Measurements from ENCODE around the gene SLC22A7.
"Not testable (repeated sequence)": the region's sequence is repeated elsewhere in the genome, so short reads cannot be mapped to it uniquely, and the experiment has no call there.

Gene SLC22A7

DNA sequence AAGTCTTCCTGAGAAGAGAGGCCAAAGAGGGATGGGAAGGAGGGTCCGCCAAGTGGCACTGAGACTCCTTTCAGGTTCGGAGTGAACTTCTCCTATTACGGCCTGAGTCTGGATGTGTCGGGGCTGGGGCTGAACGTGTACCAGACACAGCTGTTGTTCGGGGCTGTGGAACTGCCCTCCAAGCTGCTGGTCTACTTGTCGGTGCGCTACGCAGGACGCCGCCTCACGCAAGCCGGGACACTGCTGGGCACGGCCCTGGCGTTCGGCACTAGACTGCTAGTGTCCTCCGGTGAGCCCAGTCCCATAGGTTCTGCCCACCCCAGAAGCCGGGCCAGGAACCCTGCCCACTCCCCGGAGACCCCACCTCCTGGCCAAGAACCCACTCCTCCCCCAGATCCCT lies 4.1 kb downstream of the SLC22A7 start (continued):
- TF ChIP-seq ZNF292 (tag by site-specific recombination; IDR thresholded peaks at IDR 0.05; ENCODE audit: borderline replicate concordance, low read depth) = no peak
- no peak for TF ChIP-seq HOXA7 (CRISPR knock-in tag; IDR thresholded peaks at IDR 0.05; ENCODE audit: borderline replicate concordance)
- TF ChIP-seq RBAK (tag by site-specific recombination; IDR thresholded peaks at IDR 0.05) = no peak
- TF ChIP-seq ZFP69B (tag by site-specific recombination; IDR thresholded peaks at IDR 0.05) = no peak

- CTCF ChIA-PET; POLR2A ChIA-PET; H3K36me3 ChIP-seq (ENCODE audit: control insufficient read depth in 2 of 2, insufficient read depth in 1 of 2, low read length in 2 of 2); H3K27ac ChIP-seq (ENCODE audit: extremely low read depth, low read depth, low read length); H3K4me3 ChIP-seq (ENCODE audit: low read depth, low read length); H3K4me1 ChIP-seq (ENCODE audit: control insufficient read depth, insufficient read depth, low read length); H3K9me3 ChIP-seq (ENCODE audit: control insufficient read depth, insufficient read depth, low read depth, low read length): not testable (repeated sequence)
Measured at GRCh38 chr6:43303006-43303405, 4.9 kb downstream of the SLC22A7 start.

DNA sequence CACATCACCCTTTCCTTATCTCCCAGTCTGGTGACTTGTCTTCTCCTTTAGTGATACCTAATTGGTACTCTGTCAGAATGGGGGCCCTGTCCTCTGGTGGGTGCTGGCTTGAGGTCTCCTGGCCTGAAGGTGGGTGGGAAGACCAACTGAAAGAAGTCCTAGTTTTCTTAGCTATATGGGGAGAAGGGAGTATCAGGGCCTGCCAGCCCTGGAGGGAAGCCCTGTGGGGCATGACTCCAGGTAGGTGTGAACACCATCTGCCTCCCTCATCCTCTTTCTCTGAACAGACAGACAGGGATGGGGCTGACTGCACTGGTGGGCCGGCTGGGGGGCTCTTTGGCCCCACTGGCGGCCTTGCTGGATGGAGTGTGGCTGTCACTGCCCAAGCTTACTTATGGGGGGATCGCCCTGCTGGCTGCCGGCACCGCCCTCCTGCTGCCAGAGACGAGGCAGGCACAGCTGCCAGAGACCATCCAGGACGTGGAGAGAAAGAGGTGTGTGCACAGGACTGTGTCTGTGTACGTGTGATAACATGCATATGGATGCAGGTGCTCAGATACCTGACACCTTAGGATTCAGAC lies 5.8 kb downstream of the SLC22A7 start:
- ChIA-PET POLR2A (interaction anchor here (0.5 kb wide), 1 partner anchor 77 kb away, joined by 3 read pairs; no protein-coding TSS in a partner anchor), CTCF (no interaction called here)
- no peaks in the 10 kb centered on the region for H3K36me3 ChIP-seq (ENCODE audit: control insufficient read depth in 2 of 2, insufficient read depth in 1 of 2, low read length in 2 of 2)
- H3K4me1 ChIP-seq (ENCODE audit: control insufficient read depth, insufficient read depth, low read length) = no peaks in the 10 kb centered on the region
- no peak overlapping the region for H3K4me3 ChIP-seq (ENCODE audit: low read depth, low read length)
- no peak for TF ChIP-seq SP2 (tag by site-specific recombination; IDR thresholded peaks at IDR 0.05)
- TF ChIP-seq, protein P1, sequence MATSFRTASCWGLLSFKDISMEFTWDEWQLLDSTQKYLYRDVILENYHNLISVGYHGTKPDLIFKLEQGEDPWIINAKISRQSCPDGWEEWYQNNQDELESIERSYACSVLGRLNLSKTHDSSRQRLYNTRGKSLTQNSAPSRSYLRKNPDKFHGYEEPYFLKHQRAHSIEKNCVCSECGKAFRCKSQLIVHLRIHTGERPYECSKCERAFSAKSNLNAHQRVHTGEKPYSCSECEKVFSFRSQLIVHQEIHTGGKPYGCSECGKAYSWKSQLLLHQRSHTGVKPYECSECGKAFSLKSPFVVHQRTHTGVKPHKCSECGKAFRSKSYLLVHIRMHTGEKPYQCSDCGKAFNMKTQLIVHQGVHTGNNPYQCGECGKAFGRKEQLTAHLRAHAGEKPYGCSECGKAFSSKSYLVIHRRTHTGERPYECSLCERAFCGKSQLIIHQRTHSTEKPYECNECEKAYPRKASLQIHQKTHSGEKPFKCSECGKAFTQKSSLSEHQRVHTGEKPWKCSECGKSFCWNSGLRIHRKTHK (tag by site-specific recombination; IDR thresholded peaks at IDR 0.05) = no peak
- no peak for TF ChIP-seq ZXDB (tag by site-specific recombination; IDR thresholded peaks at IDR 0.05)
- no peak for TF ChIP-seq PRDM1 (tag by site-specific recombination; IDR thresholded peaks at IDR 0.05)
- TF ChIP-seq ZNF843 (tag by site-specific recombination; IDR thresholded peaks at IDR 0.05) = no peak
- TF ChIP-seq, protein P2, sequence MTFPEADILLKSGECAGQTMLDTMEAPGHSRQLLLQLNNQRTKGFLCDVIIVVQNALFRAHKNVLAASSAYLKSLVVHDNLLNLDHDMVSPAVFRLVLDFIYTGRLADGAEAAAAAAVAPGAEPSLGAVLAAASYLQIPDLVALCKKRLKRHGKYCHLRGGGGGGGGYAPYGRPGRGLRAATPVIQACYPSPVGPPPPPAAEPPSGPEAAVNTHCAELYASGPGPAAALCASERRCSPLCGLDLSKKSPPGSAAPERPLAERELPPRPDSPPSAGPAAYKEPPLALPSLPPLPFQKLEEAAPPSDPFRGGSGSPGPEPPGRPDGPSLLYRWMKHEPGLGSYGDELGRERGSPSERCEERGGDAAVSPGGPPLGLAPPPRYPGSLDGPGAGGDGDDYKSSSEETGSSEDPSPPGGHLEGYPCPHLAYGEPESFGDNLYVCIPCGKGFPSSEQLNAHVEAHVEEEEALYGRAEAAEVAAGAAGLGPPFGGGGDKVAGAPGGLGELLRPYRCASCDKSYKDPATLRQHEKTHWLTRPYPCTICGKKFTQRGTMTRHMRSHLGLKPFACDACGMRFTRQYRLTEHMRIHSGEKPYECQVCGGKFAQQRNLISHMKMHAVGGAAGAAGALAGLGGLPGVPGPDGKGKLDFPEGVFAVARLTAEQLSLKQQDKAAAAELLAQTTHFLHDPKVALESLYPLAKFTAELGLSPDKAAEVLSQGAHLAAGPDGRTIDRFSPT (tag by site-specific recombination; IDR thresholded peaks at IDR 0.05) = no peak
- no peak for TF ChIP-seq ZNF521 (tag by site-specific recombination; IDR thresholded peaks at IDR 0.05)
- TF ChIP-seq ZNF501 (tag by site-specific recombination; IDR thresholded peaks at IDR 0.05) = no peak
- no peak for TF ChIP-seq ZNF768 (tag by site-specific recombination; IDR thresholded peaks at IDR 0.05)
- no peak for TF ChIP-seq ZNF830 (tag by site-specific recombination; IDR thresholded peaks at IDR 0.05; ENCODE audit: low read depth)
- no peak for TF ChIP-seq ELK4 (IDR thresholded peaks at IDR 0.05; ENCODE audit: borderline replicate concordance, low read depth, low read length)
- no peaks in the 10 kb centered on the region for H3K9me3 ChIP-seq (ENCODE audit: control insufficient read depth, insufficient read depth, low read depth, low read length)
- H3K27ac ChIP-seq (ENCODE audit: extremely low read depth, low read depth, low read length) = no peak overlapping the region

DNA sequence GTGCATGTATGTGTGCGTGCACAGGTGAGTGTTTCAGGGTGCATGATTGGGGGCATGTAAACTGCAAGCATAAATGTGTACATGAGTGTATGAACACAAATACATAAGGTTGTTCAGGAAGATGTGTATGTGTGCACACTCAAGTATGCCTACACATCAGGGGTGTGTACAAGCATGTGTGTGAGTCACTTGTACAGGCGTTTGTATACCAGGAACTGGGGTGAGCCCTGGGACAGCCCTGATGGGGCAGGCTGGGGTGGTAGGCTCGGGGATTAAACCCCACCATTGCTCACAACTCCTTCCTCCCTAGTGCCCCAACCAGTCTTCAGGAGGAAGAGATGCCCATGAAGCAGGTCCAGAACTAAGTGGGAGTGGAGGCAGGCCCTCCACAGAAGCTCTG lies 6.3 kb downstream of the SLC22A7 start:
- H3K4me3 ChIP-seq (ENCODE audit: low read depth, low read length) = no peak overlapping the region
- ChIA-PET CTCF (interaction anchor here (0.7 to 1.0 kb wide), 2 partner anchors 21 to 30 kb away, joined by 3 read pairs; no protein-coding TSS in a partner anchor), POLR2A (interaction anchor here (0.5 kb wide), 1 partner anchor 76 kb away, joined by 3 read pairs; no protein-coding TSS in a partner anchor)
- no peaks in the 10 kb centered on the region for H3K36me3 ChIP-seq (ENCODE audit: control insufficient read depth in 2 of 2, insufficient read depth in 1 of 2, low read length in 2 of 2)
- H3K9me3 ChIP-seq (ENCODE audit: control insufficient read depth, insufficient read depth, low read depth, low read length) = no peaks in the 10 kb centered on the region
- no peak overlapping the region for H3K27ac ChIP-seq (ENCODE audit: extremely low read depth, low read depth, low read length)
- no peaks in the 10 kb centered on the region for H3K4me1 ChIP-seq (ENCODE audit: control insufficient read depth, insufficient read depth, low read length)
- TF ChIP-seq ZBTB6 (tag by site-specific recombination; IDR thresholded peaks at IDR 0.05) = no peak
- TF ChIP-seq ZNF76 (tag by site-specific recombination; IDR thresholded peaks at IDR 0.05; ENCODE audit: borderline replicate concordance, low read depth) = no peak
- TF ChIP-seq ELK4 (IDR thresholded peaks at IDR 0.05; ENCODE audit: borderline replicate concordance, low read depth, low read length) = no peak
- TF ChIP-seq SETDB1 (IDR thresholded peaks at IDR 0.05; ENCODE audit: insufficient read length, low read length) = no peak
- no peak for TF ChIP-seq ZNF514 (tag by site-specific recombination; IDR thresholded peaks at IDR 0.05)
- TF ChIP-seq, protein P3, sequence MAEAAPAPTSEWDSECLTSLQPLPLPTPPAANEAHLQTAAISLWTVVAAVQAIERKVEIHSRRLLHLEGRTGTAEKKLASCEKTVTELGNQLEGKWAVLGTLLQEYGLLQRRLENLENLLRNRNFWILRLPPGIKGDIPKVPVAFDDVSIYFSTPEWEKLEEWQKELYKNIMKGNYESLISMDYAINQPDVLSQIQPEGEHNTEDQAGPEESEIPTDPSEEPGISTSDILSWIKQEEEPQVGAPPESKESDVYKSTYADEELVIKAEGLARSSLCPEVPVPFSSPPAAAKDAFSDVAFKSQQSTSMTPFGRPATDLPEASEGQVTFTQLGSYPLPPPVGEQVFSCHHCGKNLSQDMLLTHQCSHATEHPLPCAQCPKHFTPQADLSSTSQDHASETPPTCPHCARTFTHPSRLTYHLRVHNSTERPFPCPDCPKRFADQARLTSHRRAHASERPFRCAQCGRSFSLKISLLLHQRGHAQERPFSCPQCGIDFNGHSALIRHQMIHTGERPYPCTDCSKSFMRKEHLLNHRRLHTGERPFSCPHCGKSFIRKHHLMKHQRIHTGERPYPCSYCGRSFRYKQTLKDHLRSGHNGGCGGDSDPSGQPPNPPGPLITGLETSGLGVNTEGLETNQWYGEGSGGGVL (tag by site-specific recombination; IDR thresholded peaks at IDR 0.05) = no peak
- no peak for TF ChIP-seq ZNF133 (tag by site-specific recombination; IDR thresholded peaks at IDR 0.05)

All from HEK293 (cell line).